Stimulated activated effector memory CD8-positive, alpha-beta T cell treated with anti-CD3 and anti-CD28 coated beads, Interleukin-12 subunit alpha, Interleukin-12 subunit beta, amount 100 ng/mL, for 72 hours (primary cell): ENCODE measurements around the gene GON7.
"Not testable (repeated sequence)": the region's sequence is repeated elsewhere in the genome, so short reads cannot be mapped to it uniquely, and the experiment has no call there.

Experiments
- ATAC-seq: fragments of 150-1000 bp; cut with Tn5 transposase; 2 replicates; pipeline ENCODE4 v1.10.0; 2021
- DNase-seq, 2 donors: peaks; one replicate each; pipeline ENCODE4 v3.0.0; 2021 to 2022; ENCODE audit warnings: low spot score in 2 of 2
- H3K27ac Mint-ChIP-seq: one replicate; pipeline ENCODE4 v1.8.0; 2022; ENCODE audit warnings: mild to moderate bottlenecking, mixed read lengths
- H3K36me3 Mint-ChIP-seq: one replicate; pipeline ENCODE4 v1.8.0; 2022; ENCODE audit warnings: mild to moderate bottlenecking, mixed read lengths
- H3K4me1 Mint-ChIP-seq: one replicate; pipeline ENCODE4 v1.8.0; 2022; ENCODE audit warnings: mixed read lengths
- H3K4me3 Mint-ChIP-seq: one replicate; pipeline ENCODE4 v1.8.0; 2022; ENCODE audit warnings: mild to moderate bottlenecking, mixed read lengths
- H3K9me3 Mint-ChIP-seq: one replicate; pipeline ENCODE4 v1.8.0; 2022; ENCODE audit warnings: mixed read lengths

Gene GON7

DNA sequence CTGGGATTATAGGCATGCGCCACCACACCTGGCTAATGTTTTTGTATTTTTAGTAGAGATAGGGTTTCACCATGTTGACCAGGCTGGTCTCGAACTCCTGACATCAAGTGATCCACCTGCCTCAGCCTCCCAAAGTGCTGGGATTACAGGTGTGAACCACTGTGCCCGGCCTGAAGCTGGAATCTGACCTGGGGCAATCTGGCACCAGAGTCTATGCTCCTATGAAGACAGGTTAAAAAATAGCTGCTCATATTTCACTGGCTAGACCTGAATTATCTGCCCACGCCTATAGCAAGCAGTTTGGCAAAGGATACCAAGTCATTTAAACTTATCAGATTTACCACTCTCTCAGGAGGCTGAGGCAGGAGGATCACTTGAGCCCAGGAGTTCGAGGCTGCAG, 32.1 kb downstream of the GON7 start:
- DNase-seq, H3K9me3 Mint-ChIP-seq, H3K4me1 Mint-ChIP-seq, H3K27ac Mint-ChIP-seq, H3K36me3 Mint-ChIP-seq, H3K4me3 Mint-ChIP-seq, ATAC-seq: not testable (repeated sequence)

DNA sequence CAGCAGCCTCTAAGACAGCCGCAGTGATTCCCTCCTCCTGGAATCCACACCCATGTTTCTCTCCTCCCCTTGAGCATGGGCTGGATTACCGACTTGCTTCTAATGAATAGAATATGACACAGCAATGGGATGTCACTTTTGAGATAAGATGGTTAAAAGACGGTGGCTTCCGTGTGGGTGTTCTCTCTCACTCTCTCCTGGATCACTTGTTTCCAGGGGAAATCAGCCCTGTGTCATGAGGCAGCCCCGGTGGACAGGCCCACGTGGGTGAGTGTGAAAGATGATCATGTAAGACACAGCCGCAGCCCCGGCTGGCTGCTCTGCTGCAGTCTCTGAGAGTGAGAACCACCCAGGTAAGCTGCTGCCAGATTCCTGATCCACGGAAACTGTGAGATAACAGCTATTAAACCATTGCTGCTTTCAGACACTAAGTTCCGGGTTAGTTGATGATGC, 32.9 kb downstream of the GON7 start:
- DNase-seq (no peak), ATAC-seq (peak; percentile 71)
- H3K27ac Mint-ChIP-seq: no peak overlapping the region
- H3K36me3 Mint-ChIP-seq: no peaks in the 10 kb centered on the region
- H3K4me3 Mint-ChIP-seq: no peak overlapping the region
- no peaks in the 10 kb centered on the region for H3K9me3 Mint-ChIP-seq
- no peaks in the 10 kb centered on the region for H3K4me1 Mint-ChIP-seq

DNA sequence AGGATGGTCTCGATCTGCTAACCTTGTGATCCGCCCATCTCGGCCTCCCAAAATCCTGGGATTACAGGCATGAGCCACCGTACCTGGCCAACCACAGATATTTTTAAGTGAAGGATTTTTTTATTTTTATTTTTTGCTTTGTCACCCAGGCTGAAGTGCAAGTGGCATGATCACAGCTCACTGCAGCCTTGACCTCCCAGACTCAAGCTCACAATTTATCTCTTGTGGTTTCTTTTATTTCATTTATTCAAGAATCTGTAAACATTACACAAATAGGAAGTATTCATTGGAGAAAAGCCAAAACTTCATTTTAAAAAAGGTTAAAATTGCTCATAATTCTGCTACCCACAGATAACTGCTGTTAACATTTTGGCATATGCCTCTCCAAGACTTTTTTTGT, 35.5 kb downstream of the GON7 start:
- H3K27ac Mint-ChIP-seq: no peak overlapping the region
- DNase-seq (no peak), ATAC-seq (no peak)
- no peaks in the 10 kb centered on the region for H3K9me3 Mint-ChIP-seq
- H3K4me1 Mint-ChIP-seq: no peaks in the 10 kb centered on the region
- H3K36me3 Mint-ChIP-seq: no peaks in the 10 kb centered on the region
- H3K4me3 Mint-ChIP-seq: no peak overlapping the region

DNA sequence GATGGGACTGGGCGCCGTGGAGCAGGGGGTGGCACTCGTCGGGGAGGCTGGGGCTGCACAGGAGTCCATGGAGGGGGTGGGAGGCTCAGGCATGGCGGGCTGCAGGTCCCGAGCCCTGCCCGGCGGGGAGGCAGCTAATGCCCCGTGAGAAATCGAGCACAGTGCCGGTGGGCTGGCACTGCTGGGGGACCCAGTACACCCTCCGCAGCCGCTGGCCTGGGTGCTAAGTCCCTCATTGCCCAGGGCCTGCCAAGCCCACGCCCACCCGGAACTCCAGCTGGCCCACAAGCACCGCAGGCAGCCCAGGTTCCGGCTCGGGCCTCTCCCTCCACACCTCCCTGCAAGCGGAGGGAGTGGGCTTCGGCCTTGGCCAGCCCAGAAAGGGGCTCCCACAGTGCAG, 36.7 kb downstream of the GON7 start:
- ATAC-seq, DNase-seq, H3K4me1 Mint-ChIP-seq, H3K36me3 Mint-ChIP-seq, H3K9me3 Mint-ChIP-seq, H3K4me3 Mint-ChIP-seq, H3K27ac Mint-ChIP-seq: not testable (repeated sequence)

GRCh38 chr14:93169619-93170018, 37.2 kb downstream of the GON7 start:
- not testable (repeated sequence) for ATAC-seq, H3K27ac Mint-ChIP-seq, DNase-seq, H3K4me3 Mint-ChIP-seq, H3K36me3 Mint-ChIP-seq, H3K9me3 Mint-ChIP-seq, H3K4me1 Mint-ChIP-seq

DNA sequence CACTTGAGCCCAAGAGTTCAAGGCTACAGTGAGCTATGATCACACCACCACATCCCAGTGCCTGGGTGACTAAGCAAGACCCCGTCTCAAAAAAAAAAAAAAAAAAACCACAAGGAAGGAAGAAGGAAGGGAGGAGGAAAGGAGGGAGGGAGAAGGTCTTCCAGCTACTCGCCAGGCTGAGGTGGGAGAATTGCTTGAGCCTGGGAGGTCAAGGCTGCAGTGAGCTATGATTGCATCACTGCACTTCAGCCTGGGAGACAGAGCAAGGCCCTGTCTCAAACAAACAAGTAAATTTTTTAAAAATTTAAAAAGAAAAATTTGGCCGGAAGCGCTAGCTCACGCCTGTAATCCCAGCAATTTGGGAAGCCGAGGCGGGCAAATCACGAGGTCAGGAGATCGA, 38.3 kb downstream of the GON7 start:
- not testable (repeated sequence) for H3K36me3 Mint-ChIP-seq, DNase-seq, ATAC-seq, H3K27ac Mint-ChIP-seq, H3K4me3 Mint-ChIP-seq, H3K9me3 Mint-ChIP-seq, H3K4me1 Mint-ChIP-seq

GRCh38 chr14:93165271-93166265, 41.3 kb downstream of the GON7 start:
- H3K4me3 Mint-ChIP-seq, DNase-seq, H3K36me3 Mint-ChIP-seq, H3K27ac Mint-ChIP-seq, H3K4me1 Mint-ChIP-seq, H3K9me3 Mint-ChIP-seq, ATAC-seq: not testable (repeated sequence)

GRCh38 chr14:93163564-93163963, 43.3 kb downstream of the GON7 start:
- no peak for DNase-seq
- no peaks in the 10 kb centered on the region for H3K4me1 Mint-ChIP-seq
- no peaks in the 10 kb centered on the region for H3K9me3 Mint-ChIP-seq
- H3K4me3 Mint-ChIP-seq: no peak overlapping the region
- no peak for ATAC-seq
- no peaks in the 10 kb centered on the region for H3K36me3 Mint-ChIP-seq
- H3K27ac Mint-ChIP-seq: no peak overlapping the region

GRCh38 chr14:93161411-93161940, 45.4 kb downstream of the GON7 start:
- Mint-ChIP-seq H3K36me3 (no peaks in the 10 kb centered on the region), H3K27ac (no peak overlapping the region), H3K4me1 (no peaks in the 10 kb centered on the region), H3K4me3 (no peak overlapping the region), H3K9me3 (no peaks in the 10 kb centered on the region)
- no peak for DNase-seq
- ATAC-seq: no peak

DNA sequence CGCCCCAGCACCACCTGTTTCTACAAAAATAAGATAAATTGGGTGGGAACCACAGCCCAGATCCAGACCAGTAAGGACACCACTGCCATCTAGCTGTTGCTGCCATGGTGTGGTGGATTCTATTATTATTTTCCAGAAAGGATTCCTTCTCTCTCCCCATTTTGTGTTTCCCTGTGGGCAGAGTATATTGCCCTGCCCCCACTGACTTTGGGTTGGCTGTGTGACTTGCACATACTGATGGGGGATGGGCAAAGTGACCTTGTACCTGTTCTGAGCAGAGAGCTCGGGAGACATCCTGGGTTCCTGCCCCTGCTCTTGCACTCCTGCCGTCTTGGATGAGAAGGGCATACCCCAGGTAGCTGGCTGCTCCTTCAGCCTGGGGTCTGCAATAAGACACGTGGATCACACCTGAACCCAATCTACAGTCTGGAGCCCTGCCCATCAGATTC, 46.5 kb downstream of the GON7 start:
- ATAC-seq (peak; percentile 57), DNase-seq (no peak)
- no peaks in the 10 kb centered on the region for H3K4me1 Mint-ChIP-seq
- H3K9me3 Mint-ChIP-seq: no peaks in the 10 kb centered on the region
- H3K27ac Mint-ChIP-seq: no peak overlapping the region
- H3K4me3 Mint-ChIP-seq: no peak overlapping the region
- H3K36me3 Mint-ChIP-seq: no peaks in the 10 kb centered on the region

GRCh38 chr14:93159625-93160352, 47.1 kb downstream of the GON7 start:
- H3K9me3 Mint-ChIP-seq, H3K4me3 Mint-ChIP-seq, H3K27ac Mint-ChIP-seq, H3K4me1 Mint-ChIP-seq, DNase-seq, H3K36me3 Mint-ChIP-seq: not testable (repeated sequence)
- peak; percentile 37 for ATAC-seq

GRCh38 chr14:93158349-93158748, 48.5 kb downstream of the GON7 start:
- H3K9me3 Mint-ChIP-seq, ATAC-seq: not testable (repeated sequence)

GRCh38 chr14:93156693-93157369, 50.0 kb downstream of the GON7 start:
- Mint-ChIP-seq H3K36me3 (no peaks in the 10 kb centered on the region), H3K27ac (no peak overlapping the region), H3K9me3 (no peaks in the 10 kb centered on the region), H3K4me3 (no peak overlapping the region), H3K4me1 (no peaks in the 10 kb centered on the region)
- DNase-seq (no peak), ATAC-seq (peak; percentile 39)

More at GRCh38 chr14:93158349-93158748, 48.5 kb downstream of the GON7 start:
- not testable (repeated sequence) for H3K36me3 Mint-ChIP-seq, DNase-seq, H3K4me3 Mint-ChIP-seq, H3K27ac Mint-ChIP-seq, H3K4me1 Mint-ChIP-seq

DNA sequence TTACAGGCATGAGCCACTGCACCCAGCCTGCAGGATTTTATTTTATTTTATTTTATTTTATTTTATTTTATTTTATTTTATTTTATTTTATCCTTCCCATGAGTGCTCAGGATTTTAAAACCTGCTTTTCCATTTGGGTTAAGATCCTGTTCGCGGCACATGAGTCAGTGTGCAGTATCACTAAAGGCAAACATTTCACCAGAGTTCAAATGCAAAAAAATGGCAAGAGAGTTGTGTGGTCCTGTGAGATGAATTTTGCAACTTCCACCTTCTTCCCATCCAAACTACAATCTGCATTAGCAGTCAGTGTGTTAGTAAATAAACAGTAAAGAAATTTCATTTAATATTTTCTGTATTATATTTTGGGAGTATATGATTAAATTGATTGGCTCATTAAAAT, 51.2 kb downstream of the GON7 start:
- Mint-ChIP-seq H3K36me3 (no peaks in the 10 kb centered on the region), H3K4me1 (peaks cover 1% of the 10 kb centered on the region)

GRCh38 chr14:93153121-93153520, 53.7 kb downstream of the GON7 start:
- no peak overlapping the region for H3K27ac Mint-ChIP-seq
- no peak for ATAC-seq
- H3K36me3 Mint-ChIP-seq: no peaks in the 10 kb centered on the region
- H3K9me3 Mint-ChIP-seq: no peaks in the 10 kb centered on the region
- peaks cover 11% of the 10 kb centered on the region for H3K4me1 Mint-ChIP-seq
- no peak overlapping the region for H3K4me3 Mint-ChIP-seq
- no peak for DNase-seq

More for the DNA sequence above, 51.2 kb downstream of the GON7 start:
- Mint-ChIP-seq H3K9me3 (no peaks in the 10 kb centered on the region), H3K4me3 (no peak overlapping the region), H3K27ac (no peak overlapping the region)
- ATAC-seq (no peak), DNase-seq (no peak)
